GM18499 (cell line): Measurements from ENCODE around the gene CBLC.

Experiments
- ATAC-seq: cut with Tn5 transposase; IDR thresholded peaks from one replicate; pipeline ENCODE4 v1.9.1; 2021; ENCODE audit warnings: moderate number of reproducible peaks; ENCODE audit not compliant: insufficient read depth, unreplicated experiment

The CBLC gene

DNA sequence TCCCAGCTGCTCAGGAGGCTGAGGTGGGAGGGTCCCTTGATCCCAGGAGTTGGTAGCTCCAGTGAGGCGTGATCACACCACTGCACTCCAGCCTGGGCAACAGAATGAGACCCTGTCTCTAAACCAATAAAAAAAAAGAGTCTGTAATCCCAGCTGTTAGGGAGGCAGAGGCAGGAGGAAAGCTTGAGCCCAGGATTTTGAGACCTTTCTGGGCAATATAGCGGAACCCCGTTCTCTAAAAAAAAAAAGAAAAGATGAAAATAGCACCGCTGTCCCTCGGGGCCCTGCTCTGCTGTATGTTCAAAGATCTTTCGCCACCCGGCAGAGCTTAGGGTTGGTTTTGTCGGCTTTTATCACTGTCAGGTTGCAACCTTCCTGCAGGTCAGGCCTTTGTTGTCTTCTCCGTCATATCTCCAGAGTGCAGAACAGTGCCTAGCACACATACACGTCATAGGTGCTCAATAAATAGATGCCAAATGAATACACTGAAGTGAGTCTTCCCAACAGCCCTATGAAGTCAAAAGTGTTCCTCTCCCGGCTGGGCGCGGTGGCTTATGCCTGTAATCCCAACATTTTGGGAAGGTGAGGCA lies 17.8 kb downstream of the CBLC start:
- ATAC-seq = no peak

- ATAC-seq = no peak
Observed at GRCh38 chr19:44796701-44797115, 19.0 kb downstream of the CBLC start.

GRCh38 chr19:44799627-44800346 lies 22.1 kb downstream of the CBLC start:
- no peak for ATAC-seq

DNA sequence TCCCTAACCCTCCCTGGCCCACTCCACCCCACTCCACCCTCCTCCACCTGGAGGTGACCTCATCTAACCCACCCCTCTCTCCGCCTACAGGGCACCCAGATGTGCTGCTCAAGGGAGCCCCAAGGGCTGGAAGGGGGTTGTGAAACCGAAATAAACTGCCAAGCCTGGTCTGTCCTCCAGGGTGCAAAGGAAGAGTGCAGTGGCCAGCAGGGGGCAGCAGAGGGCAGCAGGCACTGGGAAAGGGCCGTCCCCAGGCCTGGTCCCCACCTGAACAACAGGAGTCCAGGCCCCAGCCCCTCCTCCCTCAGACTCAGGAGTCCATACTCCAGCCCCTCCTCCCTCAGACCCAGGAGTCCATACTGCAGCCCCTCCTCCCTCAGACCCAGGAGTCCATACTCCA lies 22.8 kb downstream of the CBLC start:
- no peak for ATAC-seq

GRCh38 chr19:44803442-44804428 lies 26.0 kb downstream of the CBLC start:
- ATAC-seq = no peak

DNA sequence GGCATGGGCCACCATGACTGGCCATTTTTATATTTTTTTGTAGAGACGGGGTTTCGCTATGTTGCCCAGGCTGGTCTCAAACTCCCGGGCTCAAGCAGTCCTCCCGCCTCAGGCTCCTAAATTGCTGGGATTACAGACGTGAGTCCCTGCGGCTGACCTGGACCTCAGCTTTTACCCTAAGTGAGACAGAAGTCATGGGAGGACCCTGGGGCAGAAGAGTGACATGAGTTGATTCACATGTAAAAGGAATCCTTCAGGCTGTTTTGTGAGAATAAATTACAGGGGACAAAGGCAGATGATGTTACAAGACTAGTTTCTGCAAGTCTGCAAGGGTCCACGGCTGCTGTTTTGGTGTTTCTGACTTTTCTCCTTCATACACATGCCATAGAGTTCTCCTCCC lies 28.6 kb downstream of the CBLC start:
- ATAC-seq = no peak

GRCh38 chr19:44807162-44807561 lies 29.5 kb downstream of the CBLC start:
- ATAC-seq = no peak

DNA sequence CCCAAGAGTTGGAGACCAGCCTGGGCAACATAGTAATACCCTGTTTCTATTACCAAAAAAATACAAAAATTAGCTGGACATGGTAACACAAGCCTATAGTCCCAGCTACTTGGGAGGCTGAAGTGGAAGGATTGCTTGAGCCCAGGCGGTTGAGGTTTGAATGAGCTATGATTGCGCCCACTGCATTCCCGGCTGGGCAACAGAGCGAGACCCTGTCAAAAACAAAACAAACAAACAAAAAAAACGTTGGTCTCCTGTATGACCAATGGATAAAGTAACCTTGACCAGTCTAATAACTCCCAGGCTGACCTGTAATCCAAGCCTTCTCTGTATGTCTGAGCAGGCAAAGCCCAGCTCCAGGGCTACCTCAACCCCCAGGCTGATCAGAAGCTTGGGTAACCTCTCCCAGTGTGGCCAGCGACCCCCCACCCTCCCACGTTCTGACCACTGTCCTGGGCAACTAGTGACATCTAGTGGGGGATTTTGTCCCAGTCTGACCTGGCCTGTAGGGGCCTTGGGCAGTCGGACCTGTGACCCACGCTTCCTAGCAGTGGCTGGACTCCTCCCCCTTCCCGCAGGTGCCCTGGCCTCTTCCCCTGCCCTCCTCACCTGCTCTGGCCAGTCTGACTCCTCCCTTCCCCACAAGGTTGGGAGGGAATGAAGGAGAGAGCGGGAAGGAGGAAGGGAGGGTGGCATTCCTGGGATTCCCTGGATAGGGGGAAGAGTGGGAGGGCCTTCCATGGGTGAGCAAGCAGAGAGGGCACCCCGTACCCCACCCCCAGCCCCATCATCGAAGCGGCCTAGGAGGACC lies 30.2 kb downstream of the CBLC start:
- ATAC-seq = no peak

DNA sequence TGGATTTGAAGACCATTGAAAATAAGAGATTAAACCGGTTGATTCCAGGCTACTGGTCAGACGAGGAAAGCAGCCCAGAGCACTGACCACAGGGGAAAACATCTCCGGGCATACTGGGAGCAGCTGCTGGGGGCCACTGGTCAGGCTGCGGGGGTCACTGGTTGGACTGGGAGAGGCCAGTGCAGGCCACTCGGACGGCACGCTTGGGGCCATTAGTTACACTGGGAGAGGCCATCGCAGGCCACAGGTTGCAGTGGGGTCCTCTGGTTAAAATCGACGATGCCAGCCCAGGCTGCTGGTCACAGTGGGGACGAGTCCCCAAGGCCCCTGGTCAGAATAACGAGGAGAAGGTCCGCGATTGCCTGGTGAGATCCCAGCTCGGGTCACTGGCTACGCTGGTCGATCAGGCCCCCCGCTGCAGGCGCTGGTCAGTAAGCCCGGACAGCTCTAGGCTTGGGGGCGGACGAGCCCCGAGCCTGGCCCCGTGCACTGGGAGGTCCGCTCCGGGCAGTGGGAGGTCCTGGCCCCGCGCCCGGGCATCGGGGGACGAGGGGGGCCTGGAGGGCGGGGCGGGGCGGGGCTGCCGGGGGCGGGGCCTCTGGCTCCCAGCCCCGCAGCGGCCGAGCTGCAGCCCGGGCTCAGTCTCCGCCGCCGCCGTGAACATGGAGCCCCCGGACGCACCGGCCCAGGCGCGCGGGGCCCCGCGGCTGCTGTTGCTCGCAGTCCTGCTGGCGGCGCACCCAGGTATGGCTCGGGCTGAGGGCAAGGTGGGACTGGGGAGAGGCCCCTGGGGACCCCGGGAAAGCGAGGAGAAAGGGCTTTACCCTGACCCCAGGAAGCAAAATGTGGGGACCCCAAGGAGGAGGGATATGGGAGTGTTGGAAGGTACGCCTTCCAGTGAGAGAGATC lies 31.0 kb downstream of the CBLC start, which contains the start of gene BCAM:
BCAM (plus strand) TSS at position 641 of the 909 bp plus-strand sequence; CDS start at position 663, 22 bp downstream.
- ATAC-seq = no peak

DNA sequence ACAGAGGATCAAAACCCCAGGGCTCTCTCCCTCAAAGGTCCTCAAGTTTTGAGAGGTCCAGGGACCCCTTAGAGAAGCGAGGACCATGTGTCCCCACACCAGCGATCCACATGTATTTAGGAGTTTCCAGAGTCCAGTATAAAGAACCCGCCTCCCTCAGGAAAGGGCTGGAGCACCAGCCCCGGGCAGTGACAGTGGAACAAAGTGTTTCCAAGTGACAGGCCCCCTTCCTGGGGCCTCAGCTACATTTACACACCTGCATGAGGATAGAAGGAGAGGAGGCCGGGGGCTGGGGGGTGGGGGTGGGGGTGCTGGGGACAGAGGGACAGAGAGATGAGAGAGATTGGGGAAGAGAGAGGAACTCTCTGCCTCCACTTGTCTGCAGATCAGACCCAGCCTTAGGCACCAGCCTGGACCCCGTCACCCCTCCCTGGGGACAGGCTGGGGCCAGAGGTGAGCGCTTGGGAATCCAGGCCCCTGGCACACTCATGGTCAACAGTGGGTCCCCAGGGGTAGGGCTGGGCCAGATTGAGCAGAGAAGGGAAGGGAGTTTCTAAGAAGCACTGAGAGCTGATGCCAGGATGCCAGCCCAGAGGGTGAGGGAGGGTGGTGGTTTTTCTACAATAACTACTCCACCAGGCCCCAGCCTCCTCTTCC lies 32.0 kb downstream of the CBLC start:
- no peak for ATAC-seq

GRCh38 chr19:44810234-44811121 lies 32.8 kb downstream of the CBLC start:
- no peak for ATAC-seq

DNA sequence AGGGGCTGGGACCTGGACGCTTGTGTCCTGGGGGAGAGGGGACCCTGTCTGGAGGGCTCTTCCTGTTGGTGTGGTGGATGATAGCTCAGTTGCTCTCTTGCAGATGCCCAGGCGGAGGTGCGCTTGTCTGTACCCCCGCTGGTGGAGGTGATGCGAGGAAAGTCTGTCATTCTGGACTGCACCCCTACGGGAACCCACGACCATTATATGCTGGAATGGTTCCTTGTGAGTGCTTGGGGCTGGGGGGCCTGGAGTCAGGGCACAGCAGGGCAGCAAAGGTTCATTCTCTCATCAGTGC lies 33.4 kb downstream of the CBLC start:
- ATAC-seq = no peak

GRCh38 chr19:44812142-44812718 lies 34.5 kb downstream of the CBLC start:
- no peak for ATAC-seq

GRCh38 chr19:44813070-44813840 lies 35.6 kb downstream of the CBLC start:
- no peak for ATAC-seq

- ATAC-seq = no peak
Observed at GRCh38 chr19:44813841-44814470, 36.3 kb downstream of the CBLC start.

DNA sequence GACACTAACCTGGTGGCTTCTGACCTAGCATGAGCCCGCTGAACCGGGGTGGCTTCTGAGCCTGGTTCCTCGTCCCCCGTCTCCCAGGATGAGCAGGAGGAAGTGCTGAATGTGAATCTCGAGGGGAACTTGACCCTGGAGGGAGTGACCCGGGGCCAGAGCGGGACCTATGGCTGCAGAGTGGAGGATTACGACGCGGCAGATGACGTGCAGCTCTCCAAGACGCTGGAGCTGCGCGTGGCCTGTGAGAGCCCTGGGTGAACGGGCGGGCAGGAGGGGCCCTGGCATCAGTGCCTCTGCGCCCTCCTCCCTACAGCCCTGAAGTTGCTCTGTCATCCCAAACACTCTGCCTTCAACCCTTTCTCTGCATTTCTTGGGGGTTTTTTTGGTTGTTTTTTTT lies 36.8 kb downstream of the CBLC start:
- no peak for ATAC-seq
